GM18951 (cell line): Measurements from ENCODE around the gene ANKRD24.
"Not testable (repeated sequence)": the region's sequence is repeated elsewhere in the genome, so short reads cannot be mapped to it uniquely, and the experiment has no call there.

Experiments used
- POLR2A ChIP-seq: IDR thresholded peaks from 4 replicates; pipeline ENCODE4 v1.6.1; 2011; ENCODE audit warnings: mild to moderate bottlenecking; ENCODE audit not compliant: insufficient read length, insufficient read depth; ENCODE audit errors: extremely low read depth
- in situ Hi-C: fragments of 300-500 bp; cut with MboI; formaldehyde crosslinking; loops from one replicate; pipeline ENCODE4 v1.12.0; 2022; ENCODE audit warnings: low sequenced_read_pairs, mixed read lengths, inconsistent platforms; ENCODE audit not compliant: unreplicated experiment

ANKRD24 gene

DNA sequence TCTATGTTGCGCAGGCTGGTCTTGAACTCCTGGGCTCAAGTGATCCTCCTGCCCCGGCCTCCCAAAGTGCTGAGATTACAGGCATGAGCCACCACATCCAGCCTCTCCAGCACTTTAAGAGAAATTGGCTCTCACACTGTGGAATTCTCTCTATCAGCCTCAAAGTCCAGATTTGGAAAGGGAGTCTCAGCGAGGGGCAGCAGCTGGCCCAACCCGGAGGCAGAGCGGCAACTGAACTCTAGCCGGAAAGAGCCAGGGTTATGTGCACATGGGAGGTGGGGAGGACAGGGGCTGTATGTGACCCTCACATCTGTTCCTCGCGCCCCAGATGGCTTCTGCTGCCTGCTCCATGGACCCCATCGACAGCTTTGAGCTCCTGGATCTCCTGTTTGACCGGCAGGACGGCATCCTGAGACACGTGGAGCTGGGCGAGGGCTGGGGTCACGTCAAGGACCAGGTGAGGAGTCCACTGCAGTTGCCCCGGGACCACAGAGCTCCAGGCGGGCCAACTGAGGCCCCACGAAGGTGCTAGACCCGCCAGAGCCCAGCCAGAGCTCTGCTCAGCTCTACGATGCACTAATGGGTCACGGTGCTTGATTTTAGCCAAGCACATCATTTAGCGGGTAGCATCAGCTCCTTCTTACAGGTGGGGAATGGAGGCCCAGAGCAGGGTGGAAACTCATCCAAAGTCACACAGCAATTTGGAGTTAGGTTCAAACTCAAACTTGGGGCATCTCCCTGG lies 27.7 kb upstream of the ANKRD24 start:
- TF ChIP-seq POLR2A, result no peak

DNA sequence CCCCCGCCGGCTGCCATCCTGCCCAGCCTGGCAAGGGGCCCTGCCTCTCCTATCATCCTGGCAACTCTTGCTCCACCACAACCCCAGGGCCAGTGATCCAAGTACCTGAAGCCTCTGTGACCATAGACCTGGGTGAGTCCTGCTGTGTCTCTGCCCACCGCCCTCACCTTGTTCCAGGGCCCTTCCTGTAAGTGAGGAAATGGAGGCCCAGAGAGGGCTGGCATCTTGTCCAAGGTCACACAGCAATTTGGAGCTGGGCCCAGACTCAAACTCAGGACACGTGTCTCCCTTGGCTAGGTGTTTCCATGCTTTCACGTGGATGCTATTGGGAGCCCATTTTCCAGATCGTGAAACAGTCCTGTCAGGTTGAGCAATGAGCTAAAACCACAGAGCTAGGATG lies 25.3 kb upstream of the ANKRD24 start:
- no peak for TF ChIP-seq POLR2A
- in situ Hi-C loops, result no loop called here

More for the DNA sequence above, 27.7 kb upstream of the ANKRD24 start:
- in situ Hi-C loops, result no loop called here

DNA sequence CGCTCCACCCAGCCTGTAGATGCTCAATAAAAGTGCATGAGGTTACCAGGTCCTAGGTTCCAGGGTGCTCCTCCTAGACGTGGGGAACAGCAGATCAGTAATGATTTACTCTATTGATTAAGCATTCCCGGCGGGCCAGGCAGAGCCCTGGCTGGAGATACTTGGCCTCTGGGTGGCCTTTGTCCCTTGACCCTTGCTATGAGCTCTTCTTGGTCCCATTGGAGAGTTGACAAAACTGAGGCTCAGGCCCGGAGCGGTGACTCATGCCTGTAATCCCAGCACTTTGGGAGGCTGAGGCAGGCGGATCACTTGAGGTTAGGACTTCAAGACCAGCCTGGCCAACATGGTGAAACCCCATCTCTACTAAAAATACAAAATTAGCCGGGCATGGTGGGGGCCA lies 24.5 kb upstream of the ANKRD24 start:
- in situ Hi-C loops, result not testable (repeated sequence)

DNA sequence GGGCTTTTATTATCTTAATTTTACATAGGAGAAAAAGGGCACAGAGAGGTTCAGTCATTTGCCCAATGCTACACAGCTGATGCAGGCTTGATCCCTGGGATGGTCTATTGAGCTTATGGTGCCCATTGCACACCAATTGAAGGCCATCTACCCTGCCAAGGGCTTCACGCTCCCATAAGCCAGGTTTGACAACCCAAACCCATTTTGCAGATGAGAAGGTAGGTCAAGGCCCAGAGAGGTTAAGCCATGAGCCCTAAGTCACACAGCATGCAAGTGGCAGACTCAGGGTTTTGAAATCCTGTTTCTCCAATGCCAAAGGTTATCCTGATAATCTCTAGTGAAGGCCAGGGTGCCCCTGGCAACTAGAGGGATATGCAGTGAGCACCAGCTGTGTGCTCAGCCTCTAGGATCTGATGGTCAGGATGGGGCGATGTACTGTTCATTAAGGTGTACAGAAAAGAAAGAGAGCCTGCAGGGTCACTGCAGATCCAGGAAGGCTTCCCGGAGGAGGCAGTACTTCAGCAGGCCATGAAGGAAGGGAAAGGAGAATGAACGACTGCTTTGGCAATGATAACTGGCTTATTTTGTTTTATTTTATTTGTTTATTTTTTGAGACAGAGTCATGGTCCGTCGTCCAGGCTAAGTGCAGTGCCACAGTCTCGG lies 20.9 kb upstream of the ANKRD24 start:
- no peak for TF ChIP-seq POLR2A
- in situ Hi-C loops, result no loop called here

DNA sequence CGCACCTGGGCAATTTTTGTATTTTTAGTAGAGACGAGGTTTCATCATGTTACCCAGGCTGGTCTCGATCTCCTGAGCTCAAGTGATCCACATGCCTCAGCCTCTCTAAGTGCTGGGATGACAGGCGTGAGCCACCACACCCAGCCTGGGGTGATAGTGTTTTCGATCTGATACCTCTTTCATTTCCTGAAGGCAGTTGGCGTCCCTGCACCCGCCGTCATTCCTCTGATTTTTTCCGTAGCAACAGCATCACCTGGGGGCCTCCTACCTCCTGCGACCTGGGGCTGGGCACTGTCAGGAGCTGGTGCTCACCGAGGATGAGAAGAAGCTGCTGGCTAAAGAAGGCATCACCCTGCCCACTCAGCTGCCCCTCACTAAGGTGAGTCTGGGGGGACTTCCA lies 18.2 kb upstream of the ANKRD24 start:
- TF ChIP-seq POLR2A, result no peak

DNA sequence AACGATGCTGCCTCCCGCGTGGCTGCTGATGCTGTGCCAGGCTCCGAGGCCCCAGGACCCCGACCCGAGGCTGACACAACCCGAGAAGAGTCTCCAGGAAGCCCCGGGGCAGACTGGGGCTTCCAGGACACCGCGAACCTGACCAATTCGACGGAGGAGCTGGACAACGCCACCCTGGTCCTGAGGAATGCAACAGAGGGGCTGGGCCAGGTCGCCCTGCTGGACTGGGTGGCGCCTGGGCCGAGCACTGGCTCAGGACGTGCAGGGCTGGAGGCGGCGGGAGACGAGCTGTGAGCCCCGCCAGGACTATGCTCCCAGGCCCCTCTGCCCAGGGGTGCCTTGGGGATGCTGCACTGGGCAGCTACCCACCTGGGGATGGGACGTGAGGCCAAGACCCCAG lies 10.8 kb upstream of the ANKRD24 start:
- in situ Hi-C loops, result no loop called here

More for the DNA sequence above, 18.2 kb upstream of the ANKRD24 start:
- in situ Hi-C loops, result no loop called here

DNA sequence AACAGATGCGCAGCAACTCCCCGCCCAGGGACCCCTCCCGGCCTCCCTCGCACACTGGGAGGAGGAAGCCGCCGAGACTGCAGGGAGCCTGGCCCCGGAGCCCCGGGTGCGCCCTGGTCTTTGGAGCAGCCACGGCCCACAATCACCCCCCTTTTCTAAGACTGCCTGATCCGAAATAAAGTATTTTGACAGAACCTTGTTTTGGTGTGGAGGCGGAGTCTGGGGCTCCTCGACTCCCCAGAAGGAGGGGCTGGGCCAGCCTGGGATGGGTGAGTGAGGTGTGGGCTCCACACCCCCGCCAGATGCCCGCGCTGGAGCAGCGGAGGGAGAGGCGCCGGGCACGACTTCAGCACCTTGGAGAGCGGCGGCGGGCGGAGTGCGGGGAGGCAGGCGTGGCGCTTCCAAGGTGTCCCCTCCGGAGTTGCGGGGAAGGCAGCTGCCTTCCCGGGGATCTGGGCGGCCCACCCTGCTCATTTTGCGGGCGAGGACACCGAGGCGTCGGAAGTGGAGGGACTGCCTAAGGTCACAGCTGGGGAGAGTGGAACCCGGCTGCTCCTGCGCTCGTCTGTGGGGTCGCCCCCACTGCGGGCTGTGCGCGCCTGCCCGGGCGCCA lies 9.5 kb upstream of the ANKRD24 start:
- in situ Hi-C loops, result no loop called here
- no peak for TF ChIP-seq POLR2A

More for the DNA sequence above, 10.8 kb upstream of the ANKRD24 start:
- no peak for TF ChIP-seq POLR2A

DNA sequence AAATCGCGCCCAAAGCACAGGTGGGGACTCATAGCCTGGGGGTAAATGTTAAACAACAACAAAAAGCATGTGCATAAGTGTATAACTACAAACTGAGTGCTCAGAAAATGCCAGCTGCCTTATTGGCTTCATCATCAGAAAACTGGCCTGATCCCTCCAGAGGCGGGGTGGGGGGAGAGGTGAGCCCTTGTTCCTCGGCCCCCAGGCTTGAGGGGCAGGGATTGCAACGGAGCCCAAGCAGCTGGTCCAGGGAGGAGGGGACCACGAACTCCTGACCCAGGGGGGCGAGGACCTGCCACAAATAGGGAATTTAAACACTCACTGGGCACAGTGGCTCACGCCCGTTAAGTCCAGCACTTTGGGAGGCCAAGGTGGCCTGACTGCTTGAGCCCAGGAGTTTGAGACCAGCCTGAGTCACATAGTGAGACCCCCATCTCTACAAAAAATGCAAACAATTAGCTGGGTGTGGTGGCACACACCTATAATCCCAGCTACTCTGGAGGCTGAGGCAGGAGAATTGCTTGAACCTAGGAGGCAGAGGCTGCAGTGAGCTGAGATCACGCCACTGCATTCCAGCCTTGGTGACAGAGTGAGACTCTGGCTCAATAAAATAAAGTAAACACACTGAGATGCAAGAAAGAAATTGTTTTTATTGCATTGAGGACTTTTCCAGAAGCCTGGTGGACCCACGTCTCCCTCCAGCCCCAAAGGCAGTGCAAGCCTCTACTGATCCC lies 8.8 kb upstream of the ANKRD24 start:
- TF ChIP-seq POLR2A, result no peak
- in situ Hi-C loops, result no loop called here

DNA sequence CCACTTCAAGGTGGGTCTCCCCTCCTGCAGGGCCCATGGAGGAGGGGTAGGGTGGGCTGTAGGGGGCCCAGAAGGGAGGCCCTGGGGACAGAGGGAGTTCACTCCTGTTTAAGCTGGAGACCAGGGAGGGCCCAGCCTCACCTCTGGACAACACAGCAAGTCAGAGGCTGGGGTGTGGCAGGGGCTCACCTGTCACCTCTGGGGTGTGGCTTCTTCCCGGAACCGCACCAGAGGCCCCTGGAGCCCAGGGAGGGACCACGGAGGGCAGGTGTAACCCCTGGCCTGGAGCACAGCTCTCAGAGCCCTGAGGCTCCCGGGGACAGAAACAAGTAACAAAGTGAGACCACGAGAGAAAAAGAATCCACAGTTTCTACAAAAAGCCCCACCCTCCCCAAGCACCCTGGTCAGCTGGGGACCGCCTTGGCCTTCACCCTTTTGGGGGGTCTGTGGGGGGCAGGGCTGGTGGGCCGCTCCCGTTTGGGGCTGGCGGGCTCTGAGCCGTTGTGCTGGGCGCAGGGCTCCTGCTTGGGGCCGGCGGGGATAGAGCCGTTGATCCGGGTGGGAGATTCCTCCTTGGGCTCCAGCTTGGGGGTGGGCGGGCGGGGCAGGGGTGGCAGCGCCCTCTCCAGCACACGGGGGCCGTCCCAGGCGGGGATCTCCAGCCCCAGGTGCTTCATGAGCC lies 8.1 kb upstream of the ANKRD24 start:
- no peak for TF ChIP-seq POLR2A
- in situ Hi-C loops, result no loop called here

DNA sequence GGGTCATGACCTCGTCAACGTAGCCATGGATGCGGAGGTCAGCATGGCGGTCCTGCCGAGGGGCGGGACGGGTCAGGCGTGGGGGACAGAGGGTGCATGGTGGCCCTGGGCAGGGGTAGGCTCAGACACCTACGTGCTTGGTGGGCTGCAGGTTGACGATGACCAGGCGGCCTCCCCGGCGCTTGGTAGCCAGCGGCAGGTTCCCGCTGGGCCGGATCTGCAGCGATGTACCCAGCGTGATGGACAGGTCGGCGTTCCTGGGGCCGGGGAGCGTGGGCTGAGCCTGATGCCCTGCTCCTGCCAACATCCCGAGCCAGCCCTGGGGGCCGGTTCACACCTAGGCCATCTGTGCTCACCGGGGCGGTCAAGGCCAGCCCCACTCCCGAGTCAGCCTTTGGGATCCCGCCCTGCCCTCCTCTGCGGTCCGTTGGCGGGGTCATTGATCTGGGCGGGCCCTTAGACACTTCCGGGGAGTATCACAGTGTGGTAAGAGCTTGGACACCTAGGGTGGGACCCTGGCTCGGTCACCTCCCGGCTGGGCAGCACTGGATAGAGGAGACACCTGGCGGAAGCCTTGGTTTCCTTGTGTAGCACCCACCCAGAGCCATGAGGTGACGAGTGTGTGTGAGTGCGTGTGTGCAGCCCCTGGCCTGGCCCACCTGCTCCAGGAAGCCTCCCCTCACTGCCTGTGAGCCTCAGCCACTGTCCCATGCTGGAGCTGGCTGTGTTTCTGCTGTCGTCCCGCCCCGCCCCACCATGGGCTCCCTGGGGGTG lies 7.4 kb upstream of the ANKRD24 start:
- TF ChIP-seq POLR2A, result no peak
- in situ Hi-C loops, result no loop called here

DNA sequence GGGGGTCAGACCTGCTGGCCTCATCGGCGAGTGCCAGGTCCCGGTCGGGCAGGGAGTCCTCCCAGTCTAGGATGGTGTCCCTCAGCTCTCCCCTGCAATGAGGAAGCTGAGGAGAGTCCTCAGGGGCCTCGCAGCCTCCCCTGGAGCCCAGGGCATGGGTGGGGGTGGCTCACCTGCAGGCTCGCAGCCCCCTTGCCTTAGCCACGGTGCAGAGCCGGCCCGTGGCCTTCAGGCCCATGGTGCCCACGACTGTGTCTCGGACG lies 6.9 kb upstream of the ANKRD24 start:
- TF ChIP-seq POLR2A, result no peak
- in situ Hi-C loops, result no loop called here

DNA sequence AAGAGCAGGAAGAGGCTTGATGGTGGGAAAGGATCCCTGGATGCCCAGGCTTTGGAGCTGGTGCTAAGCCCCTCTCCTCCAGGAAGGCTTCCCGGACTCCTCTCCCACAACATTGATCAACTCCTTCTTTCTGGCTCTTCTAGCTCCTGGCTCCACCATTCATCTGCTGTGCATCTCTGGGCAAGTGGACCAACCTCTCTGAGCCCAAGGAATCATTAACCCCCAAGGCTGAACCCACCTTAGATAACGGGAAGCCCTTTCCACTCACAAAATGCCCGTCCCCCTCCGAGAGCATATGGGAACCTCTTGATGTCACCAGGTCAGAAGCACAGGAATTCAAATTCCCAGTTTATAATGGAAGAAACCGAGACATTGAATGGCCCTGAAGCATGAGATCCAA lies 5.3 kb upstream of the ANKRD24 start:
- TF ChIP-seq POLR2A, result no peak
- in situ Hi-C loops, result no loop called here
